Activated CD8-positive, alpha-beta T cell treated with anti-CD3 and anti-CD28 coated beads for 36 hours (primary cell): ENCODE results near the gene HOXA5. TPM values are rescaled to one million over a fixed set of nuclear protein-coding genes. Genes with fewer than 3 reads are reported as not detected.

ENCODE experiments used
- ATAC-seq: fragments of 200-7000 bp; cut with Tn5 transposase; one replicate; pipeline ENCODE4 v1.10.0; 2021; ENCODE audit warnings: mild to moderate bottlenecking, moderate library complexity
- CTCF ChIA-PET: fragments of 350-600 bp; sonication (Branson Sonifier 250); formaldehyde crosslinking; loops from one replicate; lab custom pipeline; 2021; ENCODE audit warnings: antibody characterized with exemption; lab: Charles Lee
- POLR2A ChIA-PET: fragments of 350-600 bp; sonication (Branson Sonifier 250); formaldehyde crosslinking; loops from one replicate; lab custom pipeline; 2021; ENCODE audit warnings: antibody characterized with exemption; lab: Charles Lee
- DNase-seq: peaks from one replicate; pipeline ENCODE4 v3.0.0-alpha.2; 2020
- H3K27ac Mint-ChIP-seq: one replicate; pipeline ENCODE4 v1.8.0; 2021; ENCODE audit warnings: mild to moderate bottlenecking, mixed read lengths
- H3K27me3 Mint-ChIP-seq: one replicate; pipeline ENCODE4 v1.8.0; 2021; ENCODE audit warnings: mixed read lengths
- H3K36me3 Mint-ChIP-seq: one replicate; pipeline ENCODE4 v1.8.0; 2021; ENCODE audit warnings: low read depth, mixed read lengths
- H3K4me1 Mint-ChIP-seq: one replicate; pipeline ENCODE4 v1.8.0; 2021; ENCODE audit warnings: low read depth, mixed read lengths
- H3K4me3 Mint-ChIP-seq: one replicate; pipeline ENCODE4 v1.8.0; 2021; ENCODE audit warnings: mild to moderate bottlenecking, moderate library complexity, mixed read lengths
- H3K9me3 Mint-ChIP-seq: one replicate; pipeline ENCODE4 v1.8.0; 2021; ENCODE audit warnings: mixed read lengths
- CTCF ChIP-seq: fragments of 200-600 bp; IDR thresholded peaks from one replicate; pipeline ENCODE4 v1.8.0; 2022; ENCODE audit warnings: antibody characterized with exemption, mild to moderate bottlenecking
- intact Hi-C: fragments of 100-400 bp; cut with micrococcal nuclease; formaldehyde crosslinking; loops from one replicate; pipeline ENCODE4 v1.10.0; 2022
- total RNA-seq, 2 experiments: library from RNA; stranded (reverse); gene quantifications; one replicate each; pipeline ENCODE4 v1.2.3, GENCODE V29; 2021

HOXA5 gene
- total RNA-seq, 2 experiments from 2014 or later = not detected

DNA sequence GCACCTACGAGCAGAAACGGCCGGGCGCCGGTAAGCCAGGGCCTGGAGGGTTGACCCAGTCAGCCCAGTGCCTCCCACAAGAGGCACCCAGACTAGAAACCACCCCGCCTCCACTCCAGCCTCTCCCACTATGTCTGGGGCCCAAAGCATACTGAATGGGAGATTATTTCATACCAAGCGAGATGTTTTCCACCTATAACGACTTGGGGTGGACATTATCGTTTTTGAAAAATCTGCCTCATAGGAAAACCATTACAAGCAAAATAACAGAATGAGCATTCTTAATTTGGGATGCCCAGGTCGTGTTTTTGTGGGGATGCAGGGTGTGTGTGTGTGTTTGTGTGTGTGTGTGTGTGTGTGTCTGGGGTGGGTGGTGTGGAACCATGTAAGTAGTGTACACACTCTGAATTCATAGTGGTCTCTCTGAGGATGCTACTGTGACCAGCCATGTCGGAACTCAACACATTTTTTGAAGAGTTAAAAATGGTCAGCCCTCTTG lies 2.5 kb upstream of the HOXA5 start:
- DNase-seq = no peak
- Mint-ChIP-seq H3K27me3 (peaks cover 53% of the 10 kb centered on the region), H3K4me3 (no peak overlapping the region), H3K4me1 (peaks cover 10% of the 10 kb centered on the region), H3K27ac (no peak overlapping the region), H3K9me3 (no peaks in the 10 kb centered on the region), H3K36me3 (no peaks in the 10 kb centered on the region)
- no peak for TF ChIP-seq CTCF
- intact Hi-C loops = no loop called here
- ChIA-PET CTCF (interaction anchor here (1.7 kb wide), 1 partner anchor 15 kb away, joined by 5 read pairs; no protein-coding TSS in a partner anchor), POLR2A (no interaction called here)
- no peak for ATAC-seq

GRCh38 chr7:27145165-27145913 lies 1.9 kb upstream of the HOXA5 start:
- Mint-ChIP-seq H3K4me3 (no peak overlapping the region), H3K9me3 (no peaks in the 10 kb centered on the region), H3K27ac (no peak overlapping the region), H3K27me3 (peaks cover 48% of the 10 kb centered on the region), H3K4me1 (peaks cover 8% of the 10 kb centered on the region), H3K36me3 (no peaks in the 10 kb centered on the region)
- CTCF ChIA-PET = no interaction called here
- no peak for TF ChIP-seq CTCF
- intact Hi-C loops = no loop called here
- ATAC-seq (no peak), DNase-seq (no peak)
- POLR2A ChIA-PET = no interaction called here

- Mint-ChIP-seq H3K27me3 (peaks cover 43% of the 10 kb centered on the region), H3K9me3 (no peaks in the 10 kb centered on the region), H3K36me3 (no peaks in the 10 kb centered on the region), H3K27ac (no peak overlapping the region), H3K4me3 (no peak overlapping the region), H3K4me1 (peaks cover 6% of the 10 kb centered on the region)
- ChIA-PET CTCF (no interaction called here), POLR2A (interaction anchor here (1.1 kb wide), 1 partner anchor 10 kb away, joined by 3 read pairs; no protein-coding TSS in a partner anchor)
- DNase-seq (no peak), ATAC-seq (no peak)
- no peak for TF ChIP-seq CTCF
- intact Hi-C loops = no loop called here
These were observed 1.3 kb upstream of the HOXA5 start for GRCh38 chr7:27144781-27145164.

DNA sequence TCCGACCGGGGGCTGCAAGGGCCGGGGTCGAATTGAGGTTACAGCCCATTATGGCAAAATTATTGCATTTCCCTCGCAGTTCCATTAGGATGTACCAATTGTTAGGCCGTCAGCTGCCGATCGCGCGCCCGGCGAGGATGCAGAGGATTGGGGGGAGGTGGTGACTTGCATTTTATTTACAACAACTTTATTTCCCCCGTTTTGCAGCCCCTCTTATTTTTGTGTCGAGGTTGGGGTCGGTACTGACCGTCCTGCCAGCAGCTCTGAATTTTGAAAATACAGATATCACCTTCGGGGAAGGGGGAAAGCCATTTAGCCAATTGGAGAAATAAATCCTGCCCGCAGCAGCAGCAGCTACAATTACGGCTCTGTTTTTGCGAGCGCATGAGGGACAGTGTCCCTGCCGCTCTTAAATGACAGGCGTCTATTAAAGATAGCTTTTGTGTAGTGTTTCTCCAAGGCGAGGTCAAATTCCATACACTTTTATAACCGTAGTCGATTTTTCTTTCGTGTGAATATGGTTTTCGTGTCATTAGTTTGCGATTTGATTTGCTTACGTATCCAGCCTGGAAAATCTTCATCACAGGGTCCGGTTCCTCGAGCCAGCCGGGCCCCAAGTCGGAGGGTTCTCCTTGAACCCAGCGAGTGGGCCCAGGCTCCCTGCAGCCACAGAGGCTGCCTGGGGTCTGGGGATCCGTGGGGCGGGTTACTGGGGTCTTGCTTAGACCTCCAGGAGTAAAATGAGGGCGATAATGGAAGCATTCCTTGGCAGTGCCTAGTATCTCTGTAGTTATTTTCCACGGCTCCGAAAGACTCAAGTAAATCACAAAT lies 684 bp upstream of the HOXA5 start:
- no peak overlapping the region for H3K4me3 Mint-ChIP-seq
- peaks cover 39% of the 10 kb centered on the region for H3K27me3 Mint-ChIP-seq
- no peaks in the 10 kb centered on the region for H3K36me3 Mint-ChIP-seq
- H3K27ac Mint-ChIP-seq = no peak overlapping the region
- peaks cover 6% of the 10 kb centered on the region for H3K4me1 Mint-ChIP-seq
- ChIA-PET POLR2A (interaction anchor here (1.1 kb wide), 1 partner anchor 11 kb away, joined by 3 read pairs; no protein-coding TSS in a partner anchor), CTCF (interaction anchor here (1.2 to 2.1 kb wide), 4 partner anchors 13 to 462 kb away, joined by 3 to 6 read pairs (median 4); partner anchors contain the start of gene HOXA4)
- ATAC-seq = no peak
- no peak for DNase-seq
- intact Hi-C loops = no loop called here
- no peak for TF ChIP-seq CTCF
- no peaks in the 10 kb centered on the region for H3K9me3 Mint-ChIP-seq
